Measurements from ENCODE around the gene DHX32. TPM values are rescaled to one million over a fixed set of nuclear protein-coding genes. Genes with fewer than 3 reads are reported as not detected.

DHX32 gene
- total RNA-seq, 4 donors from 2014 or later, result 21.7 to 52.7 (median 37.6) TPM

GRCh38 chr10:125886914-125887512 lies 5.9 kb upstream of the DHX32 start:
- Histone ChIP-seq H3K4me3 (no peak overlapping the region), H3K9me3 (no peaks in the 10 kb centered on the region), H3K36me3 (peaks cover 0 to 7% (median 3%) of the 10 kb centered on the region in 4 donors), H3K27me3 (no peaks in the 10 kb centered on the region), H3K27ac (no peak overlapping the region), H3K4me1 (peaks cover 0 to 11% (median 2%) of the 10 kb centered on the region in 4 donors)
- in situ Hi-C loops (cut with MboI; ENCODE audit: low pct_ligation_motif_present in 1 of 4, low pct_unique_long_range_greater_than_20kb in 1 of 4, low sequenced_read_pairs in 3 of 4), result no loop called here
- no peak for TF ChIP-seq EP300 (IDR thresholded peaks at IDR 0.05; ENCODE audit: low read depth)
- TF ChIP-seq POLR2AphosphoS5 (IDR thresholded peaks at IDR 0.05), result no peak
- no peak for TF ChIP-seq POLR2A (IDR thresholded peaks at IDR 0.05)
- TF ChIP-seq, protein P1, sequence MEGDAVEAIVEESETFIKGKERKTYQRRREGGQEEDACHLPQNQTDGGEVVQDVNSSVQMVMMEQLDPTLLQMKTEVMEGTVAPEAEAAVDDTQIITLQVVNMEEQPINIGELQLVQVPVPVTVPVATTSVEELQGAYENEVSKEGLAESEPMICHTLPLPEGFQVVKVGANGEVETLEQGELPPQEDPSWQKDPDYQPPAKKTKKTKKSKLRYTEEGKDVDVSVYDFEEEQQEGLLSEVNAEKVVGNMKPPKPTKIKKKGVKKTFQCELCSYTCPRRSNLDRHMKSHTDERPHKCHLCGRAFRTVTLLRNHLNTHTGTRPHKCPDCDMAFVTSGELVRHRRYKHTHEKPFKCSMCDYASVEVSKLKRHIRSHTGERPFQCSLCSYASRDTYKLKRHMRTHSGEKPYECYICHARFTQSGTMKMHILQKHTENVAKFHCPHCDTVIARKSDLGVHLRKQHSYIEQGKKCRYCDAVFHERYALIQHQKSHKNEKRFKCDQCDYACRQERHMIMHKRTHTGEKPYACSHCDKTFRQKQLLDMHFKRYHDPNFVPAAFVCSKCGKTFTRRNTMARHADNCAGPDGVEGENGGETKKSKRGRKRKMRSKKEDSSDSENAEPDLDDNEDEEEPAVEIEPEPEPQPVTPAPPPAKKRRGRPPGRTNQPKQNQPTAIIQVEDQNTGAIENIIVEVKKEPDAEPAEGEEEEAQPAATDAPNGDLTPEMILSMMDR (IDR thresholded peaks at IDR 0.05), result no peak
- DNase-seq, result no peak
- intact Hi-C loops (cut with DNase I; ENCODE audit: low total_unique reads), result no loop called here
- WGBS, 2 donors (ENCODE audit: low coverage in 1 of 2), result 94 to 97% methylated on average over 3 of the region's 3 CpGs

DNA sequence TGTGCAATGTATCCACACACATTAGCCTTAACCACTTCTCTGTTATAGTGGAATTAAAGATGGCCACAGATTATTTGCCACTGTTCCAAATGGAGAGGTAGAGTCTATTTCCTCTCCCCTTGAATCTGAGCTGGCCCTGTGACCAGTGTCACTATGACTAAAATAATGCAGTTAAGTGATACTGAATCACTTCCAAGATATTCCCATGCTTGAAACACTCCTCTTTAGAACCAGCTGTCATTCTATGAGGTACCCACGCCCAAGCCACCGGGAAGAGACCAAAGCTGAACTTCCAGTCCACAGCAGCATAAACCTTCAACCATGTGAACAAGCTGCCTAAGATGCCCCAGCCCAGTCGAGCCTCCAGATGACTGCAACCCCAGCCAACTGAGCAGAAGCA lies 2.1 kb upstream of the DHX32 start:
- TF ChIP-seq POLR2AphosphoS5 (IDR thresholded peaks at IDR 0.05), result no peak
- no peak for TF ChIP-seq POLR2A (IDR thresholded peaks at IDR 0.05)
- TF ChIP-seq, protein P1 (IDR thresholded peaks at IDR 0.05), result no peak
- TF ChIP-seq EP300 (IDR thresholded peaks at IDR 0.05; ENCODE audit: low read depth), result no peak
- in situ Hi-C loops (cut with MboI; ENCODE audit: low pct_ligation_motif_present in 1 of 4, low pct_unique_long_range_greater_than_20kb in 1 of 4, low sequenced_read_pairs in 3 of 4), result no loop called here
- no peak for DNase-seq
- Histone ChIP-seq H3K4me1 (no peaks in the 10 kb centered on the region), H3K9me3 (no peaks in the 10 kb centered on the region), H3K27me3 (no peaks in the 10 kb centered on the region), H3K27ac (no peak overlapping the region), H3K36me3 (peaks cover 0 to 25% (median 3%) of the 10 kb centered on the region in 4 donors), H3K4me3 (no peak overlapping the region)
- WGBS, 2 donors (ENCODE audit: low coverage in 1 of 2), result 93% methylated on average over 3 of the region's 3 CpGs; no CpG with 5 or more reads in 1 of the 2 donors
- intact Hi-C loops (cut with DNase I; ENCODE audit: low total_unique reads), result no loop called here

- Histone ChIP-seq H3K27me3 (no peaks in the 10 kb centered on the region), H3K4me1 (no peaks in the 10 kb centered on the region), H3K27ac (no peak overlapping the region), H3K9me3 (no peaks in the 10 kb centered on the region), H3K4me3 (no peak overlapping the region), H3K36me3 (peaks cover 0 to 25% (median 3%) of the 10 kb centered on the region in 4 donors)
- 80% methylated on average over 1 of the region's 1 CpG for WGBS, 2 donors (ENCODE audit: low coverage in 1 of 2)
- DNase-seq, result no peak
- intact Hi-C loops (cut with DNase I; ENCODE audit: low total_unique reads) (no loop called here), in situ Hi-C loops (cut with MboI; ENCODE audit: low pct_ligation_motif_present in 1 of 4, low pct_unique_long_range_greater_than_20kb in 1 of 4, low sequenced_read_pairs in 3 of 4) (no loop called here)
- no peak for TF ChIP-seq EP300 (IDR thresholded peaks at IDR 0.05; ENCODE audit: low read depth)
- TF ChIP-seq POLR2AphosphoS5 (IDR thresholded peaks at IDR 0.05), result no peak
These were observed 1.5 kb upstream of the DHX32 start for GRCh38 chr10:125882596-125882995.

DNA sequence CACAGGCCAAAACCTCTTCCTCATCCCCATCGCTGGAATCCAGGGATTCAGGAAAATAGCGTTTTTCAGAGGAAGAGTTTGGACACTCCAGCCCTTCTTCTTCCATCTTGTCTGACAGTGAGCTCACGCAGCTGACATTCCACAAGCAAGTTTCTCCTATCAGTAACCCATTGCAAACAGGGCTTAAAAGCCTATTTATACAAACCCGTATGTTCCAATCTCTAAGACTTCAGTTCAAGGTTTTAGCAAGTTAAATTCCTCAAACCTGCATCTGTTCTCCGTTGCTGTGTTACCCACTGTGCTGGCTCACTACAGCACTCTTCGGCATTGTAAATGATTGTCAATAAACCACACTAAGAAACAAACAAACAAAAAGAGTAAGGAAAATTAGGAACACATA lies 373 bp downstream of the DHX32 start:
- TF ChIP-seq POLR2A (IDR thresholded peaks at IDR 0.05) (no peak), EP300 (IDR thresholded peaks at IDR 0.05; ENCODE audit: low read depth) (no peak), POLR2AphosphoS5 (IDR thresholded peaks at IDR 0.05) (no peak)
- TF ChIP-seq, protein P1 (IDR thresholded peaks at IDR 0.05), result no peak
- Histone ChIP-seq H3K9me3 (peaks cover 0 to 3% of the 10 kb centered on the region in 2 donors), H3K27ac (no peak overlapping the region), H3K4me1 (no peaks in the 10 kb centered on the region), H3K27me3 (no peaks in the 10 kb centered on the region), H3K4me3 (no peak overlapping the region), H3K36me3 (peaks cover 0 to 38% (median 3%) of the 10 kb centered on the region in 4 donors)
- DNase-seq, result no peak
- in situ Hi-C loops (cut with MboI; ENCODE audit: low pct_ligation_motif_present in 1 of 4, low pct_unique_long_range_greater_than_20kb in 1 of 4, low sequenced_read_pairs in 3 of 4) (no loop called here), intact Hi-C loops (cut with DNase I; ENCODE audit: low total_unique reads) (no loop called here)
- 76 to 81% methylated on average over 6 of the region's 6 CpGs for WGBS, 2 donors (ENCODE audit: low coverage in 1 of 2)

All from transverse colon (tissue), 4 donors.